CMK (cell line): ENCODE measurements around the gene PCK1.

Experiments used
- DNase-seq: peaks from one replicate; pipeline ENCODE4 v3.0.0-alpha.2; 2010; ENCODE audit warnings: low read depth

Gene PCK1

GRCh38 chr20:57561356-57562279, 708 bp downstream of the PCK1 start:
- DNase-seq: no peak

DNA sequence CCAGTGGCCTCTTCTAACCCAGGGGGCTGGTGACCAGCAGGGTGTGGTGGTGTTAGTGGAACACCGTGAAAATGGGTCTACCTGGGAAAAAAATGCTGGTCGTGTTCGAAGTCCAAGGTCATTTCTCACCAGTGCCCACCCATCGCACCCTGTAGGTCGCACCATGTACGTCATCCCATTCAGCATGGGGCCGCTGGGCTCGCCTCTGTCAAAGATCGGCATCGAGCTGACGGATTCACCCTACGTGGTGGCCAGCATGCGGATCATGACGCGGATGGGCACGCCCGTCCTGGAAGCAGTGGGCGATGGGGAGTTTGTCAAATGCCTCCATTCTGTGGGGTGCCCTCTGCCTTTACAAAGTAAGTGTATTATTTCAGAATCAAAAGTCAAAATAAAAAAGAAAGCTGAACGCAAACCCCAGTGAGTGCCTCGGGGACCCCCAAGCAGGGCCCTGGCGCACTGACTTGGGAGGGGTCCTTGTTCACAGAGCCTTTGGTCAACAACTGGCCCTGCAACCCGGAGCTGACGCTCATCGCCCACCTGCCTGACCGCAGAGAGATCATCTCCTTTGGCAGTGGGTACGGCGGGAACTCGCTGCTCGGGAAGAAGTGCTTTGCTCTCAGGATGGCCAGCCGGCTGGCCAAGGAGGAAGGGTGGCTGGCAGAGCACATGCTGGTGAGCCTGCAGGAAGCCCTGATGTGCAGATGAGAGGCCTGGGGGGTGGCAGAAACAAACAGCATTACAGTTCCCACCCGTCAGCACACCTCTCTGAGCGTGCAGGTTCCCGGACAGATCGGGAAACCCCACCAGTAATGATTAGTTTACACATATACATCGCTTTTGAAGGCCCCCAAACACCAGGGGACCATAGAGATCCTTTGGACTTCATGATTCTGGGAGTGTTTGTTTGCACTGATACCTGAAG, 1.9 kb downstream of the PCK1 start:
- DNase-seq: no peak

DNA sequence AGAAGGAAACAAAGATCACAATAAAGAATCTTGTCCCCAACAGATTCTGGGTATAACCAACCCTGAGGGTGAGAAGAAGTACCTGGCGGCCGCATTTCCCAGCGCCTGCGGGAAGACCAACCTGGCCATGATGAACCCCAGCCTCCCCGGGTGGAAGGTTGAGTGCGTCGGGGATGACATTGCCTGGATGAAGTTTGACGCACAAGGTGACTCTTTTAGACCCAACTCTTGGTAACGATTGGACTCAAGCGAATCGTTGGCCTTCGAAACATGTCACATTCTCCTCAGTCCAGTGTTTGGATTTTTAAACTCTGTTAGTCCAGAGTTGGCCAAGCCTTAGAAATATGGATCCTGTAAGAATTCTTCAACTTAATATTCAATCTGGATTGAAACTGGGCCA, 2.6 kb downstream of the PCK1 start:
- DNase-seq: no peak

- no peak for DNase-seq
Observed at GRCh38 chr20:57564180-57564802, 3.4 kb downstream of the PCK1 start.

- no peak for DNase-seq
Observed at GRCh38 chr20:57564951-57565642, 4.2 kb downstream of the PCK1 start.

DNA sequence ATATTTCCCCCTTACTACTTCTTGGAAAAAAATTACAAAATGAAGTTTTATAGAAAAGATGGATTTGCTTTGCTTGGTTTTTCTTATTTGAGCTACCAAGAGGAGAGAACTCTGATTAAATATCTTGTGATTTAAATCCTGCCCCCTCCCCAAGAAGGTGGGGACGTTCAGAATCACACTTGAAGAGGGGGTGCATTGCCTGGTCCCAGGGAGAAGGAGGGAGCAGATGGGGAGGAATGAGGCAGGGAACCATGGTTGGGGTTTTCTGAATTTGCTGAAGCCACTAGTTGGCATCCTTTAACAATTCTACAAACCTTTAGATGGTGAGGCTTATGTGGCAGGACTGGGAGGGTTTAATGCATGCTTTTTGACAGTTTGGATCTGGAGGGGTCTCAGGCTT, 5.5 kb downstream of the PCK1 start:
- DNase-seq: no peak

DNA sequence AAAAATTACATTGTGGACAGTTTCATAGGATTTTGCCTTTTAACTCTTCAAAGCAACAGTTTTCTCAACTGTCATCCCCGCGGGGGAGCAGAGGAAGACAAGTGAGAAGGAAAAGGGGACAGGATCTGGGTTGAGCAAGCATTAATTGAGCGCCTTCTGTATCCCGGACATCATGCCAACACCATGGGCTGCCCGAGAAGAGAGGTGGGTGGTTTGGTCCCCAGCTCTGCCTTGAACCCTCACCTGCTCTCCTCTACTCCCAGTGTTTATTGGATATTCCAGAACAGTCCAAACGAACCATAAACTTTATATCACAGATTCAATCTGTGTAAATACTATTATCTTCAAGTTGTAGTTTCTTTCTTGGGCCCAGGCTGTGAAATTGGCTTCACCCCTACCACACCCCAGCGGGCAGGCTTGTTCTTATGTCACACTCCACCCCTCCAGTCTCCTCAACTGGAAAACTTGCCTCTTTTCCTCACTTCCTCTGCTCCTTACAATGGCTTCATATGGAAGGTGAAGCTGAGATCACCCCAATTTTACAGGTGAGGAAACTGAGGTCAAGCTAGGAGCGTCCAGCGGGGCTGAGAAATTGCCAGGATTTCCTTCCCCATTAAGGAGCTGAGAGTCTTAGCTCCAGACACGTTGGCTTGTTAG, 6.0 kb downstream of the PCK1 start:
- no peak for DNase-seq

DNA sequence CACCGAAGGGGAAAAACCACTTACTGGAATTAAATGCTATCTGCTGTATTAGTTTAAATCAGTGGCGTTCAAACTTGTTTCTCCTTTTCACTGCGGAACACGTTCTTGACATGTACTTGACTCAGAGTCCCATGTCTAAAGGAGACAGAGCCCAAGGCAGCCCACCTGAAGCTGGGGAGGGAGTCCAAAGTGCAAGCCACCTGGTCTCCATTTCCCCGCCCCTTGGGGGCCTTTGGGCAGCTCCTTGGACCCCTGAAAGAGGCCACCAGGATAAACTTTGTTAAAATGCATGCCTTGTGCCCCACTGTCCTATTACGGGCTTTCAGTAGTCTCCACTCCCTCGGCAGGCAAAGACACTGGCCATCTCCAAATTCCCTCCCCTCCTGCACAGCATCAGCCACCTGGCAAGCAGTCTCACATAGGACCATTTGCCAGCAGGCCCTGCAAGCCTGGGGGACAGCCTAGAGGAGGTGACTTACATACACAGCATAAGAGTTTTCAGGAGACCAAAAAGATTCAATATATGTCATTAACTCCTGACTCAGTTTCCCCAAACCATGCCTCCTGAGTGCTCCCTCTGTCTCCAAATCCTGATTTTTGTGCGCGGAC, 6.7 kb downstream of the PCK1 start:
- no peak for DNase-seq

- no peak for DNase-seq
Observed at GRCh38 chr20:57568088-57568896, 7.4 kb downstream of the PCK1 start.

GRCh38 chr20:57568960-57569359, 8.1 kb downstream of the PCK1 start:
- no peak for DNase-seq

DNA sequence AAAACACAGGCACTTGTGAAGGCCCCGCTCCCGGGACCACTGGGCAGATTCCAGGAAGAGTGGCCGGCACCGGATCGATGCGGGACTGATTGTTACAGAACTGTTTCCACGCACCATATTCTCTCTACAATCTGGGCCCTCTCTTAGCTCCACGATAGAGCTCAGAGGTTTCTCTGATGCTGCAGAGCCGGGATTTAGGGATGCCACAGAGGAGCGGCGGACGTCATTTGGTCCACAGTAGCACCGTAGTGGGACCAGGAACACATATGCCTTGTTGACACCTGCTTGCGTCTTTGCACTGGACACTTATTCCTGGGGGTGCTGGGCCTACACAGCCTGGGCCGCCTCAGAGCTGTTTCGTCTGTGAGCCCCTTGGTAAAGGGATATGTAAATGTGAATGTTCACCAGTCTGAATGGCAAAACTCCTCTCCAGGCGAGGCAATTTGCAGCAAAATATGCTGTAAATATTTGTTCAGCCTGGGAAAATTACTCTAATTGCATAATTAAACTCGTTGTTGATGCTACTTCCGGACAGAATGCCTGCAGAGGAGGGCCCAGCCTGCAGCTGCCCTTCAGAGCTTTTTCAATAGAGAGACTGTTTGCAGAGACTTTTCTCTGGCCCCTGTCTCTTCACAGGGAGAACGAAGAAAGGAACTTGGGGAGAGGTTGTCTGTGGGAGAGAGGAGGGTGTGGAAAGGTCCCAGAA, 9.4 kb downstream of the PCK1 start:
- no peak for DNase-seq

DNA sequence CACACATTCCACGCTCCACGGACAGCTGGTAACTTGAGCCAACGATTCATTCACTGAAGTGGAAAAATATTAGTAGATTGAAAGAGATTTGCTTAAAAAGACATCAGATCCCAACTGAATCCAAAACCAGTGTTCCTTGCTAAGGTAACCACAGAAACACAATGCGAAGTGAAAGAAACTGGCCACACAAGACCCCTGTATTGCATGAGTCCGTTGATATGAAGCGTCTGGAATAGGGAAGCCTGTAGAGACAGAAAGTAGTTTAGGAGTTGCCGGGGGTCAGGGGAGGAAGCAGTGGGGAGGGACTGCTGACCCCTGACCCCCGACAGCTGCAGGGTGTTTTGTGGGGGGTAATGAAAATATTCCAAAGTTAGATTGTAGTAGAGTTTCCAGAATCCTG, 10.0 kb downstream of the PCK1 start:
- no peak for DNase-seq

DNA sequence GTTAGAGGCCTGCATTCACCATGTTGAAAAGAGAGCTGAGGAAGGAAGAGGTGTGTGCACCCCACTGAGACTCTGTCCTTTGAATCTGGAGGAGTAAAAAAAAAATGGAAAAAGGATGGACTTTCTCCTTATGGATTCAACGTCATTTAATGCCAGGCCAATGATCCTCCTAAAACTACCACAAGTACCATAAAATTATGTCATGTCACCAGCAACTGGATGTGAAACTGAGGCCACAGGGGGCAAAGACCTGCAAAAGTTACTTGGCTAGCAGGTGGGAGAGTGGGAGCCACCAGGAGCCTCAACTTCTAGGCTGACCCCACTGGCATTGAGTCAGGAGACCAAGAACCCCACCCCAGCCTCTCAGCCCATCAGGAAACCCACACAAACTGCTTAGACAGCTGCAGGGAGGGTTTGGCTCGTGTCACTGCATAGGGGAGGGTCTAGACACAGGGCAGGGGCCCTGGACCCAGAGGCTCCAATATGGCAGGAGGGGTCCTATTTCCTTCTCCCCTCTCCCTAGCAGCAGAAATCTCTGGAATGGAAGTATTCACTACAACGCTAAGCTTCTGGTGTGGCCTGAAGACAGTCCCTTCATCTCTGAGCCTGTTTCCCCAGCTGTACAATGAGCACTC, 11.0 kb downstream of the PCK1 start:
- DNase-seq: no peak

DNA sequence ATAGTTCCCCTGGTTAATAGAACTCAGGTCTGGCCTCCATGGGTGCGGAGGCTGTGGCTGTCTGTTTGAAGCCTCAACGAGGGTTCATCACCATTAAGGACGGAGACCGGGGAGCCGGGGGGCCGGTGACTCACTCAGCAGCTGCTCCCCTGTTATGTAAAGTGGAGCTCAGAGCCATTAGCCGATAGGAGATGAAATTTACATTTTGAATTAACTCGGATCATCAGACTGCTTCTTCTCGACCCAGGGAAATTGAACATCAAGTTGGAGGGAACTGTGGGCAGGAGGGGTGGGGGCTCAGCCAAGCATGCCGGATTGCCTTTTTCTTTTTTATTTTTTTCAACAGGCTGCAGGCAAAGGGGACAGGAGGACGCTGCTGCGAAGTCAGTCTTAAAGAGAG, 12.3 kb downstream of the PCK1 start:
- DNase-seq: no peak

GRCh38 chr20:57573894-57574293, 13.0 kb downstream of the PCK1 start:
- DNase-seq: no peak

DNA sequence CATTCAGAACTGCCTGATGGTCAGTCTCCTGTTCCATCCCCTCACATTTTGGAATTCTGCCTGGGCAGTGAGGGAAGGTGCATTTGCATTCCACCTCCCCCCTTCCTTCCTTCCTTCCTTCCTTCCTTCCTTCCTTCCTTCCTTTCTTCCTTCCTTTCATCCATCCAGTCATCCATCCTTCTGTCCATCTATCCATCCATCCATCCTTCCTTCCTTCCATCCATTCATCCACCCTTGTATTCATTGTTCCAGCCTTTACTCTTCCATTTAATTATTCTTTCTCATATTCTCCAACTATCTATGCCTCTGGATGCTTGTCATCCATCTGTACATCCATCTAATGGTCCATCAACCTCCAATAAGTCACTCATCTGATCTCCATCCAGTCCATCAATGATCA, 14.0 kb downstream of the PCK1 start:
- DNase-seq: no peak

- DNase-seq: no peak
Observed at GRCh38 chr20:57576002-57576401, 15.1 kb downstream of the PCK1 start.

DNA sequence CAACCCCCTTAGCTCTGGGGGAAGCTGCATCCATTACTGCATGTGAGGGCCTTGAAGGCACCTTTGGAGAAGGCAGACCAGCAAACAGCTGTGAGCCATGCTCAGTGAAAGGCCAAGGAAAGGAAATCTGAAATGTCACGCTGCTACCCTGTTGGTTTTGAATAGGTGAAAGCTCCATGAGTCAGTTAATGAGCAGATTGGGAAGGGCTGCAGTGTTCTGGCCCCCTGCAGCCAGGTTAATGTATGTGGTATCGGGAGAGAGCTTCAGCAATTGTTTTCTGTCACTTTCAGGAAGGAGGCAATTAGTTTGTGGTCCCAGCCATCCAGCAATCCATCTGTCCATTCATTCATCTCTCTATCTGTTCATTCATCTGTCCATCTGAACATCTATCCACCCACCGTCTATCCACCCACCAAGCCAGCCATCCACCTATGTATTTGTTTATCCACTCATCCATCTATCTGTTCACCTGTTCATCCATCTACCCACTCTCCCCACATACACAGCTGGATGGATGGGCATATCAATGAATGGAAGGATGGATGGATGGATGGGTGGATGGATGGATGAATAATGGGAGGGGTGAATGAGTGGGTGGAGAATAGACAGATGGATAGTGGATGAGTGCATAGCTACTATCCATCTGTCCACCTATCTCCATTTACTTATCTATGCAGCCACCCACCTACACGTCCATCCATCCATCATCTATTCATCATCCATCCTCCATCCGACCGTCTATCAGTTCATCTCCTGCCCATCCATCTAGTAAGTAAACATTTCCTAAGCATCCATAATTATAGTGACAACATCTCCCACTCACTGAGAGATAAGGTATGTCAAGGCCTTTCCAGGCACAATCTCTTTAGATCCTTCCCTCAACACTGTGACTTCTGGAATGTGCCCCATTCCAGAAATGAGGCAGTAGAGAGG, 16.0 kb downstream of the PCK1 start:
- no peak for DNase-seq
